ENCODE results near the gene HID1. TPM values are rescaled to one million over a fixed set of nuclear protein-coding genes. Genes with fewer than 3 reads are reported as not detected.

Gene HID1
- total RNA-seq, 1 donor from 2014 or later: 11.8 TPM

DNA sequence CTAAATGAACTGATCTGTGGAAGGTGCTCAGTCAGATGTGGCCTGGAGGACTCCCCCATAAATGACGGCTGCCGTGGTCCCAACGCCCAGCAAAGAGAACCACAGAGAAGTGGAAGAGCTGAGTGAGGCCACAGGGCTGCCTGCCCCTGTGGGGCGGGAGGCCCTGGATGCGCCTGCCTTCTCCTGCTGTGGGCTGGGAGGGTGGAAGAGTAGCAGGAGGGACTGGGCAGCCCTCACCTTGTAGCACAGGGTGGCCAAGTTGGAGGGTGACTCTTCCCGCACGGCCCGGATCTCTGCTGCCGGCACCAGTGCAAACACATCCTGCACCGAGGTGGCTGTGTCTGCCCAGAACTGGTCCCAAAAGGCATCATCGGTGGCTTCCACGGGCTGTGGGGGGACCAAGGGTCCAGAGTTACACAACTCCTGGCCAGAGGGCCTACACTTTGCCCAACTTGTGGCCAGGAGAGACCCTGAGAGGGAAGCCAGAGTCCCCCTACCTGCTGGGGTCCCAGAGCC is 8.3 kb downstream of the HID1 start:
- Mint-ChIP-seq H3K36me3 (ENCODE audit: low read depth) (no peaks in the 10 kb centered on the region), H3K4me3 (no peak overlapping the region), H3K27ac (ENCODE audit: unreplicated experiment) (no peak overlapping the region), H3K27me3 (ENCODE audit: low read depth) (peaks cover 7% of the 10 kb centered on the region), H3K4me1 (peaks cover 3% of the 10 kb centered on the region), H3K9me3 (no peaks in the 10 kb centered on the region)
- no peak for DNase-seq (ENCODE audit: low read depth, low spot score)
- TF ChIP-seq, protein P1, sequence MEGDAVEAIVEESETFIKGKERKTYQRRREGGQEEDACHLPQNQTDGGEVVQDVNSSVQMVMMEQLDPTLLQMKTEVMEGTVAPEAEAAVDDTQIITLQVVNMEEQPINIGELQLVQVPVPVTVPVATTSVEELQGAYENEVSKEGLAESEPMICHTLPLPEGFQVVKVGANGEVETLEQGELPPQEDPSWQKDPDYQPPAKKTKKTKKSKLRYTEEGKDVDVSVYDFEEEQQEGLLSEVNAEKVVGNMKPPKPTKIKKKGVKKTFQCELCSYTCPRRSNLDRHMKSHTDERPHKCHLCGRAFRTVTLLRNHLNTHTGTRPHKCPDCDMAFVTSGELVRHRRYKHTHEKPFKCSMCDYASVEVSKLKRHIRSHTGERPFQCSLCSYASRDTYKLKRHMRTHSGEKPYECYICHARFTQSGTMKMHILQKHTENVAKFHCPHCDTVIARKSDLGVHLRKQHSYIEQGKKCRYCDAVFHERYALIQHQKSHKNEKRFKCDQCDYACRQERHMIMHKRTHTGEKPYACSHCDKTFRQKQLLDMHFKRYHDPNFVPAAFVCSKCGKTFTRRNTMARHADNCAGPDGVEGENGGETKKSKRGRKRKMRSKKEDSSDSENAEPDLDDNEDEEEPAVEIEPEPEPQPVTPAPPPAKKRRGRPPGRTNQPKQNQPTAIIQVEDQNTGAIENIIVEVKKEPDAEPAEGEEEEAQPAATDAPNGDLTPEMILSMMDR (conservative IDR thresholded peaks at IDR 0.05): no peak

DNA sequence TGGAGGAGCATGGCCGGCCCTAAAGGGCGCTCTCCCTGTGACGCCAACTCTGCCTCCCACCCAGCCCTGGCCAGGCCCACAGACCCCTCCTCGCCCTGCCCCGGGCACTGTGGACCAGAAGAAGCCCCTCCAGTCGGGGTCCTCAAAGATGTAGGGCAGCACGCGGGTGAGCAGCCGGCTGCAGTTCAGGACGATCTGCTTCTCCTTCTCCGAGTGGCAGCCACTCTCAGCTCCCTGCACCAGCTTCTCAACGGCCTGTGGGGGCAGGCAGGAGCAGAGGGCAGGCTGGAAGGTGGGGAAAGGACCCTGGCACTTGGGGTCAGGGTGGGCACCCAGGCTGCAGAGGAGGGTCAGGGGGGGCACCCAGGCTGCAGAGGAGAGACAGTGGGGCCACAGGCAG is 8.9 kb downstream of the HID1 start:
- Mint-ChIP-seq H3K9me3 (no peaks in the 10 kb centered on the region), H3K4me3 (no peak overlapping the region), H3K27ac (ENCODE audit: unreplicated experiment) (peak overlapping the region; percentile 67), H3K36me3 (ENCODE audit: low read depth) (no peaks in the 10 kb centered on the region), H3K27me3 (ENCODE audit: low read depth) (peaks cover 10% of the 10 kb centered on the region), H3K4me1 (peaks cover 3% of the 10 kb centered on the region)
- TF ChIP-seq, protein P1 (conservative IDR thresholded peaks at IDR 0.05): no peak
- DNase-seq (ENCODE audit: low read depth, low spot score): no peak

GRCh38 chr17:74962622-74963394 is 9.8 kb downstream of the HID1 start:
- no peaks in the 10 kb centered on the region for H3K9me3 Mint-ChIP-seq
- H3K4me1 Mint-ChIP-seq: peaks cover 3% of the 10 kb centered on the region
- TF ChIP-seq, protein P1 (conservative IDR thresholded peaks at IDR 0.05): no peak
- no peaks in the 10 kb centered on the region for H3K36me3 Mint-ChIP-seq (ENCODE audit: low read depth)
- no peak overlapping the region for H3K4me3 Mint-ChIP-seq
- no peak for DNase-seq (ENCODE audit: low read depth, low spot score)
- peaks cover 15% of the 10 kb centered on the region for H3K27me3 Mint-ChIP-seq (ENCODE audit: low read depth)
- H3K27ac Mint-ChIP-seq (ENCODE audit: unreplicated experiment): no peak overlapping the region

GRCh38 chr17:74961657-74962350 is 10.8 kb downstream of the HID1 start:
- H3K4me3 Mint-ChIP-seq: no peak overlapping the region
- peaks cover 3% of the 10 kb centered on the region for H3K4me1 Mint-ChIP-seq

DNA sequence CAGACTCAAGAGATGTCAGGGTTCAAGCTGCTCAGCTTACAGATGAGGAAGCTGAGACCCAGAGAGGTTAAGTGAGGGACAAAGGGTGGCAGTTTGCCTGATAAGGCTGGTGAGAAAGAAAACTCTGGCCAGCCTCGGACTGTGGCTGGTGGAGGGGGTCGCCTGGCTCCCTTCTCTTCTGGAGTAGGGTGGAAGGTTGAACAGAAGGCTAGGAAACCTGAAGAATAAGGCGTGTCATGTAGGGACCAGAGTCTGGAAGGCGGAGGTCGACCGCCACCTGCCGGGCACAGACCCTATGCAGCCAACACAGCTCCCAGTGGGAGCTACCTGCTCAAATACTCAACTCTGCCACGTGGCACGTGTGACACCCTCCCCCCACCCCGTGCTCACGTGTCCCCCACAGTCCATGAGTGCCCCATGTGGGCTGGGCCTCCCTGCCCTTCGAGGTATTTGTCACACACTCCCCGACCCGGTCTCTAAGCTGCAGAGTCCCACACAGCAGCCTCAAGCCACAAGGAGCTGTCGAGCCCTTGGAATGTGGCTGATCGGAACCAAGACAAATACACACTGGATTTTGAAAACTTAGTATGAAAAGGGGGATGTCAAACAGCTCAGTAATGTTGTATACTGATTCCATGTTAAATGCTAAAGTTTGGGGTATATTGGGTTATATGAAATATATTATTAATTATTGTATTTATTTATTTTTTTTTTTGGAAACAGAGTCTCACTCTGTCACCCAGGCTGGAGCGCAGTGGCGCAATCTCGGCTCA is 11.8 kb downstream of the HID1 start:
- Mint-ChIP-seq H3K27ac (ENCODE audit: unreplicated experiment) (no peak overlapping the region), H3K9me3 (no peaks in the 10 kb centered on the region), H3K27me3 (ENCODE audit: low read depth) (peaks cover 18% of the 10 kb centered on the region), H3K4me3 (no peak overlapping the region), H3K4me1 (peaks cover 3% of the 10 kb centered on the region), H3K36me3 (ENCODE audit: low read depth) (no peaks in the 10 kb centered on the region)
- peak; percentile 53 for DNase-seq (ENCODE audit: low read depth, low spot score)
- TF ChIP-seq, protein P1 (conservative IDR thresholded peaks at IDR 0.05): peak; percentile 61

More at GRCh38 chr17:74961657-74962350, 10.8 kb downstream of the HID1 start:
- Mint-ChIP-seq H3K27ac (ENCODE audit: unreplicated experiment) (no peak overlapping the region), H3K27me3 (ENCODE audit: low read depth) (peaks cover 15% of the 10 kb centered on the region), H3K9me3 (no peaks in the 10 kb centered on the region), H3K36me3 (ENCODE audit: low read depth) (no peaks in the 10 kb centered on the region)
- peak; percentile 95 for DNase-seq (ENCODE audit: low read depth, low spot score)
- TF ChIP-seq, protein P1 (conservative IDR thresholded peaks at IDR 0.05): peak; percentile 87
